Measurements from ENCODE around the gene PGAM1. TPM values are rescaled to one million over a fixed set of nuclear protein-coding genes. Genes with fewer than 3 reads are reported as not detected.

The PGAM1 gene
- total and polyA plus RNA-seq, 2 experiments from 2014 or later, result 204 to 254 TPM

GRCh38 chr10:97459111-97459510 lies 33.1 kb downstream of the PGAM1 start:
- no peak for DNase-seq (ENCODE audit: low spot score)
- H3K9me2 ChIP-seq (replicated peaks; ENCODE audit: insufficient read depth), result no peaks in the 10 kb centered on the region
- TF ChIP-seq EZH2 (IDR thresholded peaks at IDR 0.05; ENCODE audit: borderline replicate concordance), result no peak
- no peak for TF ChIP-seq CTCF (IDR thresholded peaks at IDR 0.05; ENCODE audit: poor library complexity)
- no peaks in the 10 kb centered on the region for H3K9me3 ChIP-seq (ENCODE audit: low read depth)
- no peak overlapping the region for H3K4me2 ChIP-seq
- no peak overlapping the region for H3K27ac ChIP-seq
- H2AFZ ChIP-seq, result no peak overlapping the region
- H3K4me3 ChIP-seq, result no peak overlapping the region
- H3K4me1 ChIP-seq (ENCODE audit: insufficient read depth), result peaks cover 2% of the 10 kb centered on the region
- WGBS (ENCODE audit: low lambda C conversion rate, missing lambda C conversion rate), result 98% methylated on average over 7 of the region's 7 CpGs
- H3K36me3 ChIP-seq (replicated peaks; ENCODE audit: insufficient read depth, low read depth), result no peaks in the 10 kb centered on the region
- no peaks in the 10 kb centered on the region for H4K20me1 ChIP-seq (ENCODE audit: insufficient read depth, poor library complexity, severe bottlenecking)
- no peaks in the 10 kb centered on the region for H3K79me2 ChIP-seq
- no peaks in the 10 kb centered on the region for H3K27me3 ChIP-seq

- peaks cover 7% of the 10 kb centered on the region for H3K4me1 ChIP-seq (ENCODE audit: insufficient read depth)
- H2AFZ ChIP-seq, result no peak overlapping the region
- H3K4me2 ChIP-seq, result no peak overlapping the region
- no peaks in the 10 kb centered on the region for H4K20me1 ChIP-seq (ENCODE audit: insufficient read depth, poor library complexity, severe bottlenecking)
- no peaks in the 10 kb centered on the region for H3K9me2 ChIP-seq (replicated peaks; ENCODE audit: insufficient read depth)
- H3K4me3 ChIP-seq, result no peak overlapping the region
- TF ChIP-seq CTCF (IDR thresholded peaks at IDR 0.05; ENCODE audit: poor library complexity) (no peak), EZH2 (IDR thresholded peaks at IDR 0.05; ENCODE audit: borderline replicate concordance) (no peak), EZH2phosphoT487 (IDR thresholded peaks at IDR 0.05; ENCODE audit: low read depth, severe bottlenecking, unreplicated experiment) (no peak)
- H3K27me3 ChIP-seq, result no peaks in the 10 kb centered on the region
- DNase-seq (ENCODE audit: low spot score), result no peak
- H3K27ac ChIP-seq, result no peak overlapping the region
- H3K79me2 ChIP-seq, result no peaks in the 10 kb centered on the region
- H3K36me3 ChIP-seq (replicated peaks; ENCODE audit: insufficient read depth, low read depth), result no peaks in the 10 kb centered on the region
- 88% methylated on average over 7 of the region's 7 CpGs for WGBS (ENCODE audit: low lambda C conversion rate, missing lambda C conversion rate)
- H3K9me3 ChIP-seq (ENCODE audit: low read depth), result no peaks in the 10 kb centered on the region
These were observed 33.9 kb downstream of the PGAM1 start for GRCh38 chr10:97459933-97460332.

- no peaks in the 10 kb centered on the region for H3K9me2 ChIP-seq (replicated peaks; ENCODE audit: insufficient read depth)
- DNase-seq (ENCODE audit: low spot score), result no peak
- no peak overlapping the region for H3K27ac ChIP-seq
- WGBS (ENCODE audit: low lambda C conversion rate, missing lambda C conversion rate), result 95% methylated on average over 2 of the region's 2 CpGs
- no peak overlapping the region for H3K4me2 ChIP-seq
- H4K20me1 ChIP-seq (ENCODE audit: insufficient read depth, poor library complexity, severe bottlenecking), result no peaks in the 10 kb centered on the region
- no peaks in the 10 kb centered on the region for H3K9me3 ChIP-seq (ENCODE audit: low read depth)
- H3K4me1 ChIP-seq (ENCODE audit: insufficient read depth), result peaks cover 7% of the 10 kb centered on the region
- no peaks in the 10 kb centered on the region for H3K27me3 ChIP-seq
- H2AFZ ChIP-seq, result no peak overlapping the region
- H3K36me3 ChIP-seq (replicated peaks; ENCODE audit: insufficient read depth, low read depth), result no peaks in the 10 kb centered on the region
- H3K4me3 ChIP-seq, result no peak overlapping the region
- TF ChIP-seq EZH2phosphoT487 (IDR thresholded peaks at IDR 0.05; ENCODE audit: low read depth, severe bottlenecking, unreplicated experiment), result no peak
- no peak for TF ChIP-seq EZH2 (IDR thresholded peaks at IDR 0.05; ENCODE audit: borderline replicate concordance)
- TF ChIP-seq CTCF (IDR thresholded peaks at IDR 0.05; ENCODE audit: poor library complexity), result no peak
- no peaks in the 10 kb centered on the region for H3K79me2 ChIP-seq
These were observed 36.3 kb downstream of the PGAM1 start for GRCh38 chr10:97462309-97462708.
